Lung (tissue), 12 donors: ENCODE measurements around the gene DTYMK. TPM values are rescaled to one million over a fixed set of nuclear protein-coding genes. Genes with fewer than 3 reads are reported as not detected.

Source experiments
- ATAC-seq: fragments of 200-7000 bp; cut with Tn5 transposase; one replicate; pipeline ENCODE4 v1.9.1; 2020; ENCODE audit warnings: moderate number of reproducible peaks; ENCODE audit not compliant: insufficient read depth, low FRiP score
- DNase-seq, 3 donors: peaks; one replicate each; pipeline ENCODE4 v3.0.0-alpha.2; 2013 to 2017
- H3K27ac ChIP-seq, 2 donors: one replicate each; pipeline ENCODE4 v1.5.1; 2013; ENCODE audit warnings: mild to moderate bottlenecking in 2 of 2, moderate library complexity in 2 of 2, control low read depth in 1 of 2, inconsistent platforms in 1 of 2, low read depth in 1 of 2, low read length in 1 of 2
- H3K27me3 ChIP-seq, 3 donors: one replicate each; pipeline ENCODE4 v1.5.1; 2013; ENCODE audit warnings: low read length in 2 of 3; ENCODE audit not compliant: control insufficient read depth in 3 of 3, insufficient read depth in 3 of 3
- H3K36me3 ChIP-seq, 4 donors: one replicate each; pipeline ENCODE4 v1.5.1; 2013; ENCODE audit warnings: low read length in 4 of 4, mild to moderate bottlenecking in 1 of 4, moderate library complexity in 1 of 4; ENCODE audit not compliant: control insufficient read depth in 4 of 4, insufficient read depth in 4 of 4
- H3K4me1 ChIP-seq, 5 donors: one replicate each; pipeline ENCODE4 v1.5.1; 2013; ENCODE audit warnings: low read length in 5 of 5, mild to moderate bottlenecking in 2 of 5, moderate library complexity in 1 of 5; ENCODE audit not compliant: control insufficient read depth in 5 of 5, insufficient read depth in 5 of 5
- H3K4me3 ChIP-seq: one replicate; pipeline ENCODE4 v1.5.1; 2013; ENCODE audit warnings: mild to moderate bottlenecking, control low read depth, moderate library complexity
- H3K9ac ChIP-seq, 2 donors: one replicate each; pipeline ENCODE4 v1.5.1; 2013; ENCODE audit warnings: low read length in 2 of 2, control low read depth in 1 of 2; ENCODE audit not compliant: insufficient read depth in 1 of 2
- H3K9me3 ChIP-seq, 4 donors: one replicate each; pipeline ENCODE4 v1.5.1; 2013; ENCODE audit warnings: low read length in 3 of 4, mild to moderate bottlenecking in 1 of 4, moderate library complexity in 1 of 4; ENCODE audit not compliant: control insufficient read depth in 4 of 4, insufficient read depth in 3 of 4
- WGBS, 2 donors: extraction: QIAGEN DNeasy Blood & Tissue Kit; methylation state at CpG; one replicate each; pipeline ENCODE4 v1.1.7; 2013; 5-methylcytosine and 5-hydroxymethylcytosine counted together
- polyA plus RNA-seq, 2 donors: library from polyadenylated mRNA; stranded (reverse); fragments of 200-250 nt; gene quantifications; one replicate each; pipeline ENCODE4 v1.2.1, GENCODE V29; 2013
- total RNA-seq, 2 donors: library from RNA; depleted of rRNA in 1 of 2; stranded (reverse); fragments of >200 nt in 1 of 2; gene quantifications; one replicate each; pipeline ENCODE4 v1.2.1, GENCODE V29; 2014 to 2021
- TF ChIP-seq, protein P1 (sequence below): IDR thresholded peaks from 2 replicates; pipeline ENCODE4 v1.5.1; 2012; ENCODE audit warnings: mild to moderate bottlenecking; ENCODE audit errors: control extremely low read depth, extremely low read depth
- donor health status: control.
- donor health status: control.
- donor health status: Bipolar disorder and iron deficiency.
- donor health status: healthy.
- donor health status: DM: yes; HTN: yes; CAD: no.

The DTYMK gene
- total and polyA plus RNA-seq, 4 donors, result 15.6 to 24.3 (median 19.7) TPM

- no peak overlapping the region for H3K9ac ChIP-seq
- TF ChIP-seq, protein P1, sequence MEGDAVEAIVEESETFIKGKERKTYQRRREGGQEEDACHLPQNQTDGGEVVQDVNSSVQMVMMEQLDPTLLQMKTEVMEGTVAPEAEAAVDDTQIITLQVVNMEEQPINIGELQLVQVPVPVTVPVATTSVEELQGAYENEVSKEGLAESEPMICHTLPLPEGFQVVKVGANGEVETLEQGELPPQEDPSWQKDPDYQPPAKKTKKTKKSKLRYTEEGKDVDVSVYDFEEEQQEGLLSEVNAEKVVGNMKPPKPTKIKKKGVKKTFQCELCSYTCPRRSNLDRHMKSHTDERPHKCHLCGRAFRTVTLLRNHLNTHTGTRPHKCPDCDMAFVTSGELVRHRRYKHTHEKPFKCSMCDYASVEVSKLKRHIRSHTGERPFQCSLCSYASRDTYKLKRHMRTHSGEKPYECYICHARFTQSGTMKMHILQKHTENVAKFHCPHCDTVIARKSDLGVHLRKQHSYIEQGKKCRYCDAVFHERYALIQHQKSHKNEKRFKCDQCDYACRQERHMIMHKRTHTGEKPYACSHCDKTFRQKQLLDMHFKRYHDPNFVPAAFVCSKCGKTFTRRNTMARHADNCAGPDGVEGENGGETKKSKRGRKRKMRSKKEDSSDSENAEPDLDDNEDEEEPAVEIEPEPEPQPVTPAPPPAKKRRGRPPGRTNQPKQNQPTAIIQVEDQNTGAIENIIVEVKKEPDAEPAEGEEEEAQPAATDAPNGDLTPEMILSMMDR, result no peak
- no peaks in the 10 kb centered on the region for H3K4me1 ChIP-seq
- H3K36me3 ChIP-seq, result peaks cover 3 to 53% (median 48%) of the 10 kb centered on the region in 4 donors
- H3K9me3 ChIP-seq, result peaks cover 0 to 7% (median 3%) of the 10 kb centered on the region in 4 donors
- ATAC-seq (no peak), DNase-seq (no peak)
- no peaks in the 10 kb centered on the region for H3K27me3 ChIP-seq
- H3K4me3 ChIP-seq, result no peak overlapping the region
- H3K27ac ChIP-seq, result no peak overlapping the region
- 94 to 99% methylated on average over 12 of the region's 12 CpGs for WGBS, 2 donors
These were observed 35.2 kb upstream of the DTYMK start for GRCh38 chr2:241721852-241722251.

GRCh38 chr2:241720560-241720959, 33.9 kb upstream of the DTYMK start:
- H3K4me3 ChIP-seq, result no peak overlapping the region
- H3K36me3 ChIP-seq, result peaks cover 3 to 57% (median 50%) of the 10 kb centered on the region in 4 donors
- no peak overlapping the region for H3K9ac ChIP-seq
- H3K27me3 ChIP-seq, result no peaks in the 10 kb centered on the region
- peaks cover 0 to 7% (median 3%) of the 10 kb centered on the region in 4 donors for H3K9me3 ChIP-seq
- 93 to 96% methylated on average over 15 of the region's 15 CpGs for WGBS, 2 donors
- DNase-seq, result no peak
- TF ChIP-seq, protein P1, result no peak
- H3K4me1 ChIP-seq, result no peaks in the 10 kb centered on the region
- no peak overlapping the region for H3K27ac ChIP-seq
- no peak for ATAC-seq

GRCh38 chr2:241720099-241720498, 33.5 kb upstream of the DTYMK start:
- no peak for DNase-seq
- WGBS, 2 donors, result 97 to 98% methylated on average over 19 of the region's 19 CpGs
- no peak overlapping the region for H3K27ac ChIP-seq
- H3K36me3 ChIP-seq, result peaks cover 0 to 55% (median 48%) of the 10 kb centered on the region in 4 donors
- H3K27me3 ChIP-seq, result no peaks in the 10 kb centered on the region
- ATAC-seq, result no peak
- TF ChIP-seq, protein P1, result no peak
- no peaks in the 10 kb centered on the region for H3K4me1 ChIP-seq
- peaks cover 0 to 7% (median 3%) of the 10 kb centered on the region in 4 donors for H3K9me3 ChIP-seq
- H3K4me3 ChIP-seq, result no peak overlapping the region
- H3K9ac ChIP-seq, result no peak overlapping the region

DNA sequence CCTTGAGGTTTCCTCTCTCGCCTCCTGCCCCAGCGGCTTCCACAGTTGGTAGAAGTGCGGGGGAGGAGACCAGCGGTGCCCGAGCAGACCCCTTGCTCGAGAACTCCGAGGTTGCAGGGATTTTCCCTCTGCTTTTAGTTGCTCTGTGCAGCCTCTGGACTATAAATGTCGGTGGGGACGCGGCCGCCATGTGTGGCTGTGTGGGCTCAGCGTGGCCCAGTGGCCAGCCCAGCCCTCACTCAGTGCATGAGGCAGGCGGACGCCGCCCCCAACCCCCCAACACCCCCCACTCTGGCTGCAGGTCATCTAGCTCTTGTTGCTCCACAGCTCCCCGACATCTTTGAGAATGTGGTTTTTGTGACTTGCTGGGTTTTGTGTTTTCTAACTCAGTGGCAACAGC, 32.5 kb upstream of the DTYMK start:
- Histone ChIP-seq H3K9me3 (peaks cover 0 to 7% (median 3%) of the 10 kb centered on the region in 4 donors), H3K4me3 (no peak overlapping the region), H3K36me3 (peaks cover 4 to 58% (median 47%) of the 10 kb centered on the region in 4 donors), H3K9ac (no peak overlapping the region), H3K27ac (no peak overlapping the region), H3K4me1 (no peaks in the 10 kb centered on the region), H3K27me3 (no peaks in the 10 kb centered on the region)
- WGBS, 2 donors, result 96 to 97% methylated on average over 16 of the region's 16 CpGs
- TF ChIP-seq, protein P1, result no peak
- ATAC-seq, result no peak
- DNase-seq, result no peak
